PC-9 (cell line): ENCODE measurements around the gene ZNF710.

ENCODE experiments used
- CTCF ChIP-seq: fragments of 200-600 bp; sonication (generic); conservative IDR thresholded peaks from 2 replicates; pipeline ENCODE4 v1.6.1; 2017; ENCODE audit warnings: mixed run types, antibody characterized with exemption, mild to moderate bottlenecking, moderate library complexity
- EZH2 ChIP-seq: fragments of 200-600 bp; sonication (generic); IDR thresholded peaks from 2 replicates; pipeline ENCODE4 v1.8.0; 2017; ENCODE audit warnings: antibody characterized with exemption, low read depth

GRCh38 chr15:90033006-90033405 lies 31.9 kb downstream of the ZNF710 start:
- TF ChIP-seq CTCF = no peak
- TF ChIP-seq EZH2 = no peak
